Measurements from ENCODE around the gene MRPL18.

DNA sequence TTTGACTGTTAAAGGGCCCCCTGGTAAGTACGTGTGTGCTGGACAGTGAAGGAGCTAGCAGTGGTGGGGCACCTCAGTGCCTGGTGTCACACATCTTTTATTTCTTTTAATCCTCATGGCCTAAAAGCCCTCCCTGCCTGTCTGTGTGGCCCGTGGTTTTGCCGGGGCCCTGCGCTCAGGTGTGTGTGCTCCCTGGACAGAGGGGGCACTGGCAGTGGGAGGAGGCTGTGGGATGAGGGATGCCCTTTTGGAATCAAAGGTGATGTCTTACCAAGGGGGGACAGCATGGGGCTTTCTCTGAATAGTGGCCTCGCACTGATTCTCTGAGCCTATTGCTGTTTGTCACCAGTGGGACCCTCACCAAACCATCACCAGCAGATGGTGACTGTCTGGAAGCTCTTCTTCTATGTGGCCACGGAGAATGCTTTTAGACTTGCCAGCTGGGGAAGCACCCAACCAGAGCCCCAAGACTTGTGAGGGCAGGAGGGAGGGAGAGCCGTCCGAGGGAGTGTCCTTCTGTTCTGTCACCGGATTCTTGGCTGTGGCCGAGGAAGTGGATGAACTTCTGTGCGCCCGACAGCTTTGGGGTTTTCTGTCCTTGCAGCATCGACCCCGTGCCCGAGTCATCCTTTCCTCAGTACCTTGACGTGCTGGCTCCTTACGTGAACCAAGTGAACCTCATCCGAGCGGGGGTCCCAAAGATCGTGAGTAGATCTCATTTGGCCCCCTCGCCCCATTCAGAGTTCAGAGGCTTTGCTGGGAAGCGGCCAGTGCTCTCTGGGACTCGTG is 27.9 kb downstream of the MRPL18 start:
- TF ChIP-seq CTCF (IDR thresholded peaks at IDR 0.05; ENCODE audit: control extremely low read depth in 1 of 3, insufficient read depth in 1 of 3, low read depth in 1 of 3, low read length in 3 of 3) = no peak
- no peak for TF ChIP-seq TAF1 (IDR thresholded peaks at IDR 0.05; ENCODE audit: low read depth, low read length)
- no peak for TF ChIP-seq GABPA (IDR thresholded peaks at IDR 0.05; ENCODE audit: borderline replicate concordance, insufficient read depth, low read length)
- no peak for TF ChIP-seq RNF2 (IDR thresholded peaks at IDR 0.05; ENCODE audit: borderline replicate concordance, low read depth, low read length, missing control alignments, poor library complexity, severe bottlenecking)
- no peak for TF ChIP-seq JUN (IDR thresholded peaks at IDR 0.05; ENCODE audit: low read depth, low read length)
- TF ChIP-seq ASH2L (IDR thresholded peaks at IDR 0.05; ENCODE audit: low read length) = no peak
- no peak for TF ChIP-seq POLR2A (IDR thresholded peaks at IDR 0.05; ENCODE audit: control extremely low read depth in 1 of 2, low read depth in 2 of 2, low read length in 2 of 2)
- TF ChIP-seq RXRA (IDR thresholded peaks at IDR 0.05; ENCODE audit: insufficient read depth, low read depth, low read length) = no peak
- TF ChIP-seq CEBPB (IDR thresholded peaks at IDR 0.05; ENCODE audit: low read depth, low read length) = no peak
- no peak for TF ChIP-seq RFX5 (IDR thresholded peaks at IDR 0.05; ENCODE audit: borderline replicate concordance, low read depth, low read length)

Measured in H1 (cell line).